DMS53 treated with DMSO at 0.1 percent for 48 hours (cell line): Measurements from ENCODE around the gene TESMIN.

Experiments
- DNase-seq: peaks from one replicate; lab custom pipeline; 2025; ENCODE audit not compliant: unreplicated experiment; lab: John Stamatoyannopoulos, UW

TESMIN gene

GRCh38 chr11:68751331-68751856 is at the start of gene TESMIN:
TESMIN (minus strand) TSS chr11:68751520; CDS start chr11:68750660, 860 bp downstream.
- peak; percentile 83 for DNase-seq

- peak; percentile 4 for DNase-seq
Measured at GRCh38 chr11:68798221-68798813, 47.0 kb upstream of the TESMIN start.

GRCh38 chr11:68796801-68797200 is 45.5 kb upstream of the TESMIN start:
- DNase-seq = no peak

- DNase-seq = no peak
Measured at GRCh38 chr11:68792400-68792966, 41.2 kb upstream of the TESMIN start.

GRCh38 chr11:68784653-68785052 is 33.3 kb upstream of the TESMIN start:
- DNase-seq = no peak

- no peak for DNase-seq
Measured at GRCh38 chr11:68783216-68783821, 32.0 kb upstream of the TESMIN start.

- no peak for DNase-seq
Measured at GRCh38 chr11:68782711-68783110, 31.4 kb upstream of the TESMIN start.

- no peak for DNase-seq
Measured at GRCh38 chr11:68780829-68781228, 29.5 kb upstream of the TESMIN start.

GRCh38 chr11:68778205-68778604 is 26.9 kb upstream of the TESMIN start:
- DNase-seq = no peak

- no peak for DNase-seq
Measured at GRCh38 chr11:68776442-68777235, 25.3 kb upstream of the TESMIN start.

GRCh38 chr11:68775951-68776388 is 24.6 kb upstream of the TESMIN start:
- no peak for DNase-seq

- no peak for DNase-seq
Measured at GRCh38 chr11:68774194-68774585, 22.9 kb upstream of the TESMIN start.

- no peak for DNase-seq
Measured at GRCh38 chr11:68773521-68774193, 22.3 kb upstream of the TESMIN start.

GRCh38 chr11:68772936-68773335 is 21.6 kb upstream of the TESMIN start:
- DNase-seq = no peak

- DNase-seq = no peak
Measured at GRCh38 chr11:68770781-68771180, 19.5 kb upstream of the TESMIN start.

GRCh38 chr11:68767672-68768071 is 16.4 kb upstream of the TESMIN start:
- DNase-seq = no peak

GRCh38 chr11:68766786-68767185 is 15.5 kb upstream of the TESMIN start:
- no peak for DNase-seq

- no peak for DNase-seq
Measured at GRCh38 chr11:68764746-68765145, 13.4 kb upstream of the TESMIN start.

- DNase-seq = no peak
Measured at GRCh38 chr11:68763926-68764657, 12.8 kb upstream of the TESMIN start.

GRCh38 chr11:68763181-68763721 is 11.9 kb upstream of the TESMIN start:
- DNase-seq = no peak
